ENCODE results near the gene CRYZL1. TPM values are rescaled to one million over a fixed set of nuclear protein-coding genes. Genes with fewer than 3 reads are reported as not detected.

The CRYZL1 gene
- total RNA-seq, 1 experiment from 2014 or later = 24.8 TPM

- Histone ChIP-seq H3K36me3 (ENCODE audit: control insufficient read depth, insufficient read depth, low read length) (peaks cover 25% of the 10 kb centered on the region), H3K27me3 (ENCODE audit: control insufficient read depth, insufficient read depth, low read length) (no peaks in the 10 kb centered on the region), H3K27ac (ENCODE audit: low read length) (peak overlapping the region; percentile 98), H3K4me1 (ENCODE audit: control insufficient read depth, insufficient read depth, low read length) (peaks cover 10% of the 10 kb centered on the region), H3K4me3 (ENCODE audit: low read depth in 2 of 2, low read length in 2 of 2) (peak overlapping the region; percentile 69 to 96), H3K9me3 (ENCODE audit: control insufficient read depth, insufficient read depth, low read depth, low read length) (no peaks in the 10 kb centered on the region)
- DNase-seq (ENCODE audit: low read depth, low spot score) = no peak
- intact Hi-C loops (cut with micrococcal nuclease; ENCODE audit: unreplicated experiment) = no loop called here
- ChIA-PET POLR2A (interaction anchor here (0.6 to 0.7 kb wide), 6 partner anchors 49 to 1086 kb away, joined by 3 to 9 read pairs (median 6); no protein-coding TSS in a partner anchor), CTCF (no interaction called here)
- peak; percentile 57; the same call in 1 of the 2 replicates for ATAC-seq
- no TSS peak for BruUV-seq (replicated peaks)
- TF ChIP-seq POLR2AphosphoS5 (IDR thresholded peaks at IDR 0.05; ENCODE audit: low read depth, low read length) (no peak), CTCF (IDR thresholded peaks at IDR 0.05) (no peak), SIN3A (IDR thresholded peaks at IDR 0.05; ENCODE audit: borderline replicate concordance, insufficient read depth, low read depth, low read length) (no peak)
- TF ChIP-seq, protein P1, sequence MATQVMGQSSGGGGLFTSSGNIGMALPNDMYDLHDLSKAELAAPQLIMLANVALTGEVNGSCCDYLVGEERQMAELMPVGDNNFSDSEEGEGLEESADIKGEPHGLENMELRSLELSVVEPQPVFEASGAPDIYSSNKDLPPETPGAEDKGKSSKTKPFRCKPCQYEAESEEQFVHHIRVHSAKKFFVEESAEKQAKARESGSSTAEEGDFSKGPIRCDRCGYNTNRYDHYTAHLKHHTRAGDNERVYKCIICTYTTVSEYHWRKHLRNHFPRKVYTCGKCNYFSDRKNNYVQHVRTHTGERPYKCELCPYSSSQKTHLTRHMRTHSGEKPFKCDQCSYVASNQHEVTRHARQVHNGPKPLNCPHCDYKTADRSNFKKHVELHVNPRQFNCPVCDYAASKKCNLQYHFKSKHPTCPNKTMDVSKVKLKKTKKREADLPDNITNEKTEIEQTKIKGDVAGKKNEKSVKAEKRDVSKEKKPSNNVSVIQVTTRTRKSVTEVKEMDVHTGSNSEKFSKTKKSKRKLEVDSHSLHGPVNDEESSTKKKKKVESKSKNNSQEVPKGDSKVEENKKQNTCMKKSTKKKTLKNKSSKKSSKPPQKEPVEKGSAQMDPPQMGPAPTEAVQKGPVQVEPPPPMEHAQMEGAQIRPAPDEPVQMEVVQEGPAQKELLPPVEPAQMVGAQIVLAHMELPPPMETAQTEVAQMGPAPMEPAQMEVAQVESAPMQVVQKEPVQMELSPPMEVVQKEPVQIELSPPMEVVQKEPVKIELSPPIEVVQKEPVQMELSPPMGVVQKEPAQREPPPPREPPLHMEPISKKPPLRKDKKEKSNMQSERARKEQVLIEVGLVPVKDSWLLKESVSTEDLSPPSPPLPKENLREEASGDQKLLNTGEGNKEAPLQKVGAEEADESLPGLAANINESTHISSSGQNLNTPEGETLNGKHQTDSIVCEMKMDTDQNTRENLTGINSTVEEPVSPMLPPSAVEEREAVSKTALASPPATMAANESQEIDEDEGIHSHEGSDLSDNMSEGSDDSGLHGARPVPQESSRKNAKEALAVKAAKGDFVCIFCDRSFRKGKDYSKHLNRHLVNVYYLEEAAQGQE (IDR thresholded peaks at IDR 0.05; ENCODE audit: insufficient read depth in 1 of 2, low read depth in 2 of 2, low read length in 1 of 2) = no peak
- in situ Hi-C loops (cut with HindIII; ENCODE audit: low pct_unique_long_range_greater_than_20kb, low sequenced_read_pairs) = no loop called here
Observed at GRCh38 chr21:33543505-33544129, 97.9 kb downstream of the CRYZL1 start.

DNA sequence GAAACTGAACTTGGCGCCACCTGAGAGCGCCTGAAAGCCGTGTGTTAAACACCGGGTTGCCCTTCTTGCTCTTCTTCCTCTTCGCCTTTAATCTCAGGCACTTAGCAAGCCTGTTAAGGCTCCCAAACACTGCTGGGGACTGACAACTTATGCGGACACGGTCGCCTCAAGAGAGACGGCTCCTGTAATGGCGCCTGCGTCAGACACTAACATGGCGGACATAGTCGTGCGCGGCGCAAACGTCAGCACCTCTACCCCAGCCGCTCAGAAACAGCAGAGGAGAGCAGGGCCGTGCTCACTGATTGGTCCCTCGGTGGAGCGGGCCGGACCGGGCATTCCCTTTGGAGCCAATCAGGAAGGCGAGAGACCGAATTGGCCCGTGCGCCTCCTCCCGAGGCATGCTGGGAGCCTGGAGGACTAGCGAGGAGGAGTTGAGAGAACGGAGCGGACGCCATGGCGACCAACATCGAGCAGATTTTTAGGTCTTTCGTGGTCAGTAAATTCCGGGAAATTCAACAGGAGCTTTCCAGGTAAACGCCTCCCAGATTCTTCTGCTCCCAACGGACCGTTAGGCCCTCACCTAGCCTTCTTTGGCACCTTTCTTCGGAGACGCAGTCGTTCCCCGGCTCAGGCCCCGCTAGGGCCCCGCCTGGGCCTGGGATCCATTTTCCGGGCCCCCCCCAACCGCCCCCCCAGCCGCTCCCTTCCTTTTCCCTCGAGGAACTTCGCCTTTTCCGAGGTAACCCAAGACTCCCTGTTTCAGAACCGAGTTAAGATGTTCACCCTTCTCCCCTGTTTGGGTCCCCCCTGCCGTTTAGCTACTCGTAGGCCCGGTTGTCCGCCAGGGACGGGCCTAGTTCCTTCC lies 98.7 kb downstream of the CRYZL1 start, which contains the start of gene SON:
TSS of gene SON (plus strand) at position 399 of the 865 bp plus-strand sequence. CDS start at position 454, 55 bp downstream.
- in situ Hi-C loops (cut with HindIII; ENCODE audit: low pct_unique_long_range_greater_than_20kb, low sequenced_read_pairs) = no loop called here
- no peaks in the 10 kb centered on the region for H3K27me3 ChIP-seq (ENCODE audit: control insufficient read depth, insufficient read depth, low read length)
- peak; percentile 86 for TF ChIP-seq POLR2AphosphoS5 (IDR thresholded peaks at IDR 0.05; ENCODE audit: low read depth, low read length)
- peak; percentile 38; the same call in 1 of the 2 replicates for TF ChIP-seq SIN3A (IDR thresholded peaks at IDR 0.05; ENCODE audit: borderline replicate concordance, insufficient read depth, low read depth, low read length)
- TF ChIP-seq, protein P1 (IDR thresholded peaks at IDR 0.05; ENCODE audit: insufficient read depth in 1 of 2, low read depth in 2 of 2, low read length in 1 of 2) = no peak
- ATAC-seq (peak; percentile 97), DNase-seq (ENCODE audit: low read depth, low spot score) (peak; percentile 91)
- POLR2A ChIA-PET = interaction anchor here (0.6 to 0.7 kb wide), 6 partner anchors 48 to 1085 kb away, joined by 3 to 9 read pairs (median 6); no protein-coding TSS in a partner anchor
- peak within 1 kb of the TSS; percentile 88 to 96 for H3K4me3 ChIP-seq (ENCODE audit: low read depth in 2 of 2, low read length in 2 of 2)
- CTCF ChIA-PET = no interaction called here
- no peaks in the 10 kb centered on the region for H3K9me3 ChIP-seq (ENCODE audit: control insufficient read depth, insufficient read depth, low read depth, low read length)
- peak within 1 kb of the TSS; percentile 98 for H3K27ac ChIP-seq (ENCODE audit: low read length)
- H3K4me1 ChIP-seq (ENCODE audit: control insufficient read depth, insufficient read depth, low read length) = peaks cover 10% of the 10 kb centered on the region
- intact Hi-C loops (cut with micrococcal nuclease; ENCODE audit: unreplicated experiment) = no loop called here
- peaks cover 17% of the 10 kb centered on the region for H3K36me3 ChIP-seq (ENCODE audit: control insufficient read depth, insufficient read depth, low read length)
- no TSS peak for BruUV-seq (replicated peaks)
